Measurements from ENCODE around the gene HNRNPUL1. TPM values are rescaled to one million over a fixed set of nuclear protein-coding genes. Genes with fewer than 3 reads are reported as not detected.

Gene HNRNPUL1
- total and polyA plus RNA-seq, 10 of the 15 experiments (the other 5 are each of a cell fraction or from before 2014, with no cell fraction given), result 11.1 to 276 (median 117) TPM

- in situ Hi-C loops (cut with MboI), result no loop called here
- intact Hi-C loops (cut with micrococcal nuclease; ENCODE audit: unreplicated experiment), result no loop called here
- ATAC-seq, result no peak
- H3K9ac ChIP-seq (ENCODE audit: control insufficient read depth, insufficient read depth, low read length), result no peak overlapping the region
- H4K20me1 ChIP-seq (ENCODE audit: control insufficient read depth, insufficient read depth), result no peaks in the 10 kb centered on the region
- POLR2A ChIA-PET, result interaction anchor here (0.6 to 0.7 kb wide), 2 partner anchors 9 to 10 kb away, joined by 3 to 6 read pairs; no protein-coding TSS in a partner anchor
- RAD21 ChIA-PET (ENCODE audit: unreplicated experiment), result interaction anchor here (1.2 kb wide), 1 partner anchor 13 kb away, joined by 4 read pairs; no protein-coding TSS in a partner anchor
- peaks cover 20 to 22% of the 10 kb centered on the region in 2 experiments; a peak in 3 of 4 replicates for H3K36me3 ChIP-seq (ENCODE audit: control insufficient read depth in 2 of 2, insufficient read depth in 2 of 2, low read length in 1 of 2)
- SMC1A ChIA-PET (ENCODE audit: uncharacterized antibody, unreplicated experiment), result no interaction called here
- no peak for DNase-seq (ENCODE audit: low read depth, low spot score)
- 96% methylated on average over 18 of the region's 20 CpGs for WGBS (ENCODE audit: insufficient coverage, insufficient replicate concordance, low lambda C conversion rate, missing lambda C conversion rate)
- H3K4me3 ChIP-seq, result no peak overlapping the region
- H3K79me2 ChIP-seq (ENCODE audit: control insufficient read depth, insufficient read depth, low read length), result no peaks in the 10 kb centered on the region; the same call in 1 of the 2 replicates
- no peaks in the 10 kb centered on the region for H3K27me3 ChIP-seq (replicated peaks in 1 of 2; ENCODE audit: control insufficient read depth in 2 of 2, insufficient read depth in 2 of 2, low read length in 1 of 2)
- no peak overlapping the region for H3K27ac ChIP-seq (ENCODE audit: control insufficient read depth, insufficient read depth)
- H3K4me2 ChIP-seq (ENCODE audit: control insufficient read depth, insufficient read depth), result no peak overlapping the region
- no TSS peak for BruUV-seq (replicated peaks)
- FAIRE-seq, result no peak
- H3K4me1 ChIP-seq (ENCODE audit: control insufficient read depth, insufficient read depth, low read length), result no peaks in the 10 kb centered on the region; the same call in 1 of the 2 replicates
- H3K9me3 ChIP-seq (replicated peaks; ENCODE audit: control insufficient read depth, insufficient read depth, low read length), result no peaks in the 10 kb centered on the region
- no peak overlapping the region for H2AFZ ChIP-seq (ENCODE audit: control insufficient read depth, low read depth, low read length)
- TF ChIP-seq ZBTB4 (CRISPR knock-in tag; IDR thresholded peaks at IDR 0.05), result no peak
- TF ChIP-seq PKNOX1 (IDR thresholded peaks at IDR 0.05), result no peak
- TF ChIP-seq, protein P1, sequence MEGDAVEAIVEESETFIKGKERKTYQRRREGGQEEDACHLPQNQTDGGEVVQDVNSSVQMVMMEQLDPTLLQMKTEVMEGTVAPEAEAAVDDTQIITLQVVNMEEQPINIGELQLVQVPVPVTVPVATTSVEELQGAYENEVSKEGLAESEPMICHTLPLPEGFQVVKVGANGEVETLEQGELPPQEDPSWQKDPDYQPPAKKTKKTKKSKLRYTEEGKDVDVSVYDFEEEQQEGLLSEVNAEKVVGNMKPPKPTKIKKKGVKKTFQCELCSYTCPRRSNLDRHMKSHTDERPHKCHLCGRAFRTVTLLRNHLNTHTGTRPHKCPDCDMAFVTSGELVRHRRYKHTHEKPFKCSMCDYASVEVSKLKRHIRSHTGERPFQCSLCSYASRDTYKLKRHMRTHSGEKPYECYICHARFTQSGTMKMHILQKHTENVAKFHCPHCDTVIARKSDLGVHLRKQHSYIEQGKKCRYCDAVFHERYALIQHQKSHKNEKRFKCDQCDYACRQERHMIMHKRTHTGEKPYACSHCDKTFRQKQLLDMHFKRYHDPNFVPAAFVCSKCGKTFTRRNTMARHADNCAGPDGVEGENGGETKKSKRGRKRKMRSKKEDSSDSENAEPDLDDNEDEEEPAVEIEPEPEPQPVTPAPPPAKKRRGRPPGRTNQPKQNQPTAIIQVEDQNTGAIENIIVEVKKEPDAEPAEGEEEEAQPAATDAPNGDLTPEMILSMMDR (IDR thresholded peaks at IDR 0.05 in 2 of 3, conservative IDR thresholded peaks at IDR 0.05 in 1 of 3; ENCODE audit: control insufficient read depth in 2 of 3, extremely low read depth in 1 of 3, insufficient read depth in 1 of 3, low read depth in 3 of 3, low read length in 3 of 3), result peak in 1 of 3 experiments; percentile 4; a peak in 1 of 6 replicates
- CTCF ChIA-PET, result no interaction called here
Measured at GRCh38 chr19:41341669-41342490, 77.7 kb downstream of the HNRNPUL1 start.
